GM21786 (cell line): ENCODE measurements around the gene FKBP2.
A peak's percentile ranks its signal among the peaks of the same experiment; 100 is the strongest.

Source experiments
- ATAC-seq: cut with Tn5 transposase; IDR thresholded peaks from one replicate; pipeline ENCODE4 v1.9.1; 2021; ENCODE audit not compliant: unreplicated experiment

The FKBP2 gene

GRCh38 chr11:64240435-64241240 lies at the start of gene FKBP2:
TSS of gene FKBP2 (plus strand) at chr11:64241095. CDS start at chr11:64242388, 1,293 bp downstream.
- peak; percentile 40 for ATAC-seq

- ATAC-seq = no peak
Observed at GRCh38 chr11:64192434-64192833, 48.5 kb upstream of the FKBP2 start.

DNA sequence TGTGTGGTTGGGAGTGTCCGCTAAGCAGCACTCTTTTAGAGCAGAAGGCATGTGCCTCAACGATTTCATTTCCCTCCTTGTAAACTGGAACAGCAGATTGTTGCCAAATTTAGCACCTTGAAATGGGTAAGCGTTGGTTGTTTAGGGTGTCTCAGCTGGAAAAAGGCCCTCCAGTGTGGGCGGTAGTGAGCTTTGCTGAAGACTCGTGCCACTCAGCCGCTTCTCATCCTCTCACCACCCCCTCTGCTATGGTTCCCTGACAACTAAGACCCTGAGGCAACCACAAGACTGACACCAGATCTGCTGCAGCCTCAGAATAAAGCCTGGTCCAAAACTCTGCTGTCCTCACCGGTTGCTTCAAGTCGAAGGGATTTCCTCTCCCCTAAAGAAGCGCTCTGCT lies 44.3 kb upstream of the FKBP2 start:
- ATAC-seq = no peak

GRCh38 chr11:64198511-64198910 lies 42.4 kb upstream of the FKBP2 start:
- ATAC-seq = no peak

DNA sequence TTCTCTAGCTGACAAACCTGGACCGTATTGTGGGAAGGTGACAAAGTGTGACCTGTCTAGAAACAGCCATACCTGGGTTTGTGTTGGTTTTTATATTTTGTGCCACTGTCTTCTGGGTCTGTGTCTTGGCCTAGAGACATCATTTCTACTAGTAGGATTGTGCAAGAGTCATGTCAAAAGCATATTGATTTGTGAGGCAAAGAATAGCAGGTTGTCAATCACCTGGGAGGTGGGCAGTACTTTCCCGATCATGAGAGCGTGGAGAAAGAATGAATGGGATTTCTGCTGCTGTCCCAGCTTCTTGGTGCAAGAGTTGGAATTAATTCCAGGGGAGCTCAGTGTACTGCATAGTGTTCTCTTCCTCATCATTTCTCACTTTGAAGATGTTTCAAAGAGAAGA lies 39.4 kb upstream of the FKBP2 start:
- no peak for ATAC-seq

GRCh38 chr11:64202992-64203391 lies 37.9 kb upstream of the FKBP2 start:
- ATAC-seq = no peak

DNA sequence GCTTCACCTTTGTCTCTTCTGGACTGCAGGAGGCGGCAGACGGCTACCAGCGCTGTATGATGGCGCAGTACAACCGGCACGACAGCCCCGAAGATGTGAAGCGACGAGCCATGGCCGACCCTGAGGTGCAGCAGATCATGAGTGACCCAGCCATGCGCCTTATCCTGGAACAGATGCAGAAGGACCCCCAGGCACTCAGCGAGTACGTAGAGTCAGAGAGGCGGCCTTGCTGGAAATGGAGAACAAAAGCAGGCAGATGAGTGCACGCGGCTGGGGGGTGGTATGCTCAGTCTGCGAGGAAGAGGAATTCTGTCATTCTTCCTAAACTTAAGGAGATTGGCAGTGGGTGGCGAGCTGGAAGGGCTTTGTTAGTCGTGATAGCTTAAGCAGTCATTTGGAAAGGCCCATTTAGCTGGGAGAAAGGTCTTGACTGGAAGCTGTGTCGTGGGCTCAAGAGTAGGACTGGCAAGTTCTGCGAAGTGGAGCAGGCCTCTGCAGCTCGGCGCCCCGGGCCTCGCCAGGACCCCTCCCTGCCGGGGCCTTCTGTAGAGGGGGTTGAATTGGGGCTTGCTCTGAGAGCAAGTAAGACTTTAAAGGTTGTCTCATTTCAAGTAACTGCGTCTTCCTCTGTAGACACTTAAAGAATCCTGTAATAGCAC lies 37.3 kb upstream of the FKBP2 start:
- no peak for ATAC-seq

DNA sequence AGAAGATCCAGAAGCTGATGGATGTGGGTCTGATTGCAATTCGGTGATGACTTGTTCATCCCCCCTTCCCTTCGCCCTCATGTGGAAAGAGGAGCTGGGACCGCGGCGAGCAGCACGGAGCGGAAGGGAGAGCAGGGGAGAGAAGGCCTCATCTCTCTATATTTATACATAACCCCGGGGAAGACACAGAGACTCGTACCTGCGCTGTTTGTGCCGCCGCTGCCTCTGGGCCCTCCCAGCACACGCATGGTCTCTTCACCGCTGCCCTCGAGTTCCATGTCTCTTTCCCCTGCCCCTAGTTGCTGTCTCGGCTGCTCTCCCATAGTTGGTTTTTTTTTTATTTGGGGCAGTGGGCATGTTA lies 36.8 kb upstream of the FKBP2 start:
- no peak for ATAC-seq

GRCh38 chr11:64204464-64204989 lies 36.4 kb upstream of the FKBP2 start:
- ATAC-seq = no peak

DNA sequence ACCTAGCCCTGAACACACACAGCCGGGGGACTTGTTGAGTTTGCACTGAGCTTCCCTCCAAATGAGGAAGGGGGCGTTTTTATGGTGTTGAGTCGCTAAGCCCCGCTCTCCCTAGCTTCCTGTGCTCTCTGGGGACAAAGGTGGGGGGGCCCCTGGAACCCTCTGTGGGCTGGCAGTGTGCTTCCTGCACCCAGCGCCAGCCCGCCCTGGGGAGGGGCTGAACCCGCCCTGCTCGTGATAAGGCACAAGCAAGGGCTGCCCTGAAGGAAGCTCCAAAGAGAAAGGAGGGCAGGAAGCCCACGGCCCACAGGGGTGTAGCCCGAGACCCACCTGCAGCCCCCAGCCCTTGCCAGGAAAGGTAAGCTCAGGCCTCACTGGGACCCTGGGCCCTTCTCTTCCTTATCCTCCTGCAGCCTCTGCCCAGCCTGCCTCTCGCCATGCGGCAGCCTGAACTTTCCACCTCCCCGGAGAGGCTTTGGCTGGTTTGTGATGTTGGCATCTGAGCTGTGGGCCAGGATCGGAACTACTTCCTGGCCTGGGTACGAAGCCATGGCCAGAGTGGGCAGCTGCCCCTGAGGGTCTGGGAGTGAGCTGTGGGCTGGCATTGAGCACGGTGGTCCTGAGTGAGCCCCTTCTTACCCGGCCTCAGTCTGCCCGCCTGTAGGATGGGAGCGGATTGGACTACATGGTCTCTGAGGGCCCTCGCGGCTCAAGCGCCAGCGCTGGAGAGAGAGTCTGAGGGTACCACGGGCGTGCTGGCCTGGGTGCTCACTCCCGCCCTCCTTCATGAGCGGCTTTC lies 34.2 kb upstream of the FKBP2 start, which contains the start of gene FERMT3:
TSS of gene FERMT3 (plus strand) at position 265 of the 799 bp plus-strand sequence. CDS start 644 bp downstream, outside the sequence.
- no peak for ATAC-seq

GRCh38 chr11:64207256-64208085 lies 33.4 kb upstream of the FKBP2 start:
- ATAC-seq = peak; percentile 66

GRCh38 chr11:64208086-64208795 lies 32.7 kb upstream of the FKBP2 start:
- no peak for ATAC-seq

GRCh38 chr11:64208796-64209562 lies 31.9 kb upstream of the FKBP2 start:
- ATAC-seq = no peak

DNA sequence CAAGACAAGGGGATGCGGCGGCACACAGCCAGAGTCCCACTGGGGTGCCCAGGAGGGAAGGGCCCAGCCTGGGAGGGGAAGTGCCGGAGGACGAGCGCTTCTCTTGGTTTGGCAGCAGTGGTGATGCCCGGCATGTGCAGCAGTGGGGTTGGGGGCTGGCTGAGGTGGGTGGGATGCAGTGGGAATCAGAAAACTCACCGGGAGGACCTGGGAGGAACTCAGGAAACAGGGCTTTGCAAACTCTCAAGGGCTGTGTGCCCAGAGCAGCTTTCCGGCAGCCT lies 31.4 kb upstream of the FKBP2 start:
- no peak for ATAC-seq

GRCh38 chr11:64210301-64211020 lies 30.4 kb upstream of the FKBP2 start:
- ATAC-seq = no peak

DNA sequence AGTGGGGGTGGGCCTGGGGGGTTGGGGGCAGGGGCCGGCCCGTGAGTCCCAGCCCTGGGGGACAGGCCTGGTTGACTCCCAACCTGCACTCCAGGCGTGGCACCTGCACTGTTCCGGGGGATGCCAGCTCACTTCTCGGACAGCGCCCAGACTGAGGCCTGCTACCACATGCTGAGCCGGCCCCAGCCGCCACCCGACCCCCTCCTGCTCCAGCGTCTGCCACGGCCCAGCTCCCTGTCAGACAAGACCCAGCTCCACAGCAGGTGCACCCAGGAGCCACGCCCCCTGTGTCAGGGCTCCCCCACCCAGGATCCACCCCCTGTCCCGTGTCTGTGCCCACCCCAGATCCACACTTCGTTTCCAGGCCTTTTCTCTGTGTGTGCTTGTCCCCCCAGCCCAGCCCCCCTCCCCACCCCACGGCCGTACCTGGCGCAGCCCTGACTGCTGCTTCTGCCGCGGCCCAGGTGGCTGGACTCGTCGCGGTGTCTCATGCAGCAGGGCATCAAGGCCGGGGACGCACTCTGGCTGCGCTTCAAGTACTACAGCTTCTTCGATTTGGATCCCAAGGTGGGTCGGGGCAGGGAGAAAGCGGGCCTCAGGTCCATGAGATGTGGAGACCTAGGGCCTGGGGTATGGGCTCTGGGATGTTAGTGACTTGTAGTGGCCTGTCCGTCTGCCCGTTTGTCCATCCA lies 29.6 kb upstream of the FKBP2 start:
- no peak for ATAC-seq

- ATAC-seq = no peak
Observed at GRCh38 chr11:64216879-64217278, 24.0 kb upstream of the FKBP2 start.
